Heart left ventricle (tissue), 13 donors: ENCODE measurements around the gene WNT3A.

Experiments used
- CTCF ChIP-seq, 12 donors: fragments of 200-600 bp; sonication (generic) in 4 of 12; IDR thresholded peaks; one replicate each; pipeline versions ENCODE4 v1.5.0 to v1.8.0; 2018 to 2022; ENCODE audit warnings: antibody characterized with exemption in 12 of 12, mild to moderate bottlenecking in 5 of 12
- POLR2A ChIP-seq, 2 donors: fragments of 450-650 bp; IDR thresholded peaks; one replicate each; pipeline ENCODE4 v1.6.1; 2017; ENCODE audit warnings: antibody characterized with exemption in 2 of 2, mild to moderate bottlenecking in 2 of 2, moderate library complexity in 2 of 2
- donor health status: ischemic (EF 13 %, LVEDD 7.1; RV severe dilation, severe dysfunction).
- donor health status: DM: no; HTN: yes; CAD: no.
- donor health status: DM: no; HTN: no; CAD: no.
- donor health status: ischemic (EF 25% LVEDD 6.9; RV normal size, moderate dysfunction).
- donor health status: ischemic (EF 25% LVEDD 5.7; RV mildly dilated, moderate dysfunction).
- donor health status: ischemic (EF 35%, LVEDD 5.7; RV mildly dilated, moderate dysfunction).
- donor health status: nonischemic (EF 11% LVEDD 7.7; RV severe dilation, severe dysfunction).
- donor health status: DM: yes; HTN: yes; CAD: no.
- donor health status: PGD.
- donor health status: ischemic (EF 29% LVEDD 5.4; RV normal size, mild dysfunction).
- donor health status: nonischemic (EF 23%, LVEDD 6.1; RV moderate dilation, normal function).

GRCh38 chr1:228063251-228064191, 56.7 kb downstream of the WNT3A start:
- TF ChIP-seq CTCF (IDR thresholded peaks at IDR 0.05), result no peak
- no peak for TF ChIP-seq POLR2A (IDR thresholded peaks at IDR 0.05)
